SU-DHL-6 (cell line): ENCODE results near the gene WAPL.

Source experiments
- H2AFZ ChIP-seq: fragments of 200-600 bp; sonication (generic); 2 replicates; pipeline ENCODE4 v1.6.1; 2014; ENCODE audit warnings: low read depth, mild to moderate bottlenecking, moderate library complexity, mixed read lengths, antibody characterized with exemption, low read length; ENCODE audit not compliant: severe bottlenecking
- H3F3A ChIP-seq: fragments of 200-600 bp; shearing (Covaris generic); 2 replicates; pipeline ENCODE4 v1.6.0; 2016; ENCODE audit warnings: antibody characterized with exemption, mild to moderate bottlenecking; ENCODE audit not compliant: insufficient read depth
- H3K27ac ChIP-seq: fragments of 200-600 bp; sonication (generic); 2 replicates; pipeline ENCODE4 v1.5.1; 2016; ENCODE audit warnings: low read depth, mild to moderate bottlenecking, low read length, moderate library complexity, mixed read lengths
- H3K27me3 ChIP-seq: fragments of 200-600 bp; sonication (generic), shearing (Covaris generic); 2 replicates; pipeline ENCODE4 v1.6.0; 2014; ENCODE audit warnings: mild to moderate bottlenecking, low read length
- H3K36me3 ChIP-seq: fragments of 200-600 bp; sonication (generic); 2 replicates; pipeline ENCODE4 v1.6.1; 2014; ENCODE audit warnings: mild to moderate bottlenecking, low read length, mixed read lengths
- H3K4me2 ChIP-seq: fragments of 300-600, 200-600 bp; shearing (Covaris generic), sonication (generic); 2 replicates; pipeline ENCODE4 v1.6.0; 2014; ENCODE audit warnings: low read length, low read depth, mild to moderate bottlenecking; ENCODE audit not compliant: poor library complexity, severe bottlenecking
- H3K4me3 ChIP-seq: fragments of 200-600 bp; sonication (generic); 2 replicates; pipeline ENCODE4 v1.5.1; 2014; ENCODE audit warnings: antibody characterized with exemption, low read length, mild to moderate bottlenecking, mixed read lengths; ENCODE audit not compliant: insufficient read depth, poor library complexity, severe bottlenecking
- H3K79me2 ChIP-seq: fragments of 200-600 bp; sonication (generic); 2 replicates; pipeline ENCODE4 v1.6.1; 2014; ENCODE audit warnings: mild to moderate bottlenecking, low read length, moderate library complexity; ENCODE audit not compliant: insufficient read depth
- H3K9ac ChIP-seq: fragments of 200-600 bp; sonication (generic); 2 replicates; pipeline ENCODE4 v1.7.0; 2014; ENCODE audit warnings: mild to moderate bottlenecking, low read length
- H3K9me2 ChIP-seq: fragments of 200-600 bp; sonication (generic); replicated peaks from 2 replicates; pipeline ENCODE4 v1.6.1; 2014; ENCODE audit warnings: low read length; ENCODE audit not compliant: insufficient read depth
- H3K9me3 ChIP-seq: fragments of 200-600 bp; sonication (generic); 2 replicates; pipeline ENCODE4 v1.6.1; 2014; ENCODE audit warnings: low read length, mixed read lengths; ENCODE audit not compliant: insufficient read depth
- H4K20me1 ChIP-seq: fragments of 200-600 bp; sonication (generic); 2 replicates; pipeline ENCODE4 v1.6.1; 2014; ENCODE audit warnings: low read depth, mild to moderate bottlenecking, antibody characterized with exemption, low read length, moderate library complexity, mixed read lengths
- EZH2phosphoT487 ChIP-seq: fragments of 200-600 bp; sonication (generic), shearing (Covaris generic); conservative IDR thresholded peaks from 2 replicates; pipeline ENCODE4 v1.6.1; 2018; ENCODE audit warnings: mild to moderate bottlenecking, antibody characterized with exemption, low read length, moderate library complexity, mixed read lengths
- TF ChIP-seq, protein P1 (sequence below): fragments of 200-600 bp; sonication (generic); IDR thresholded peaks from one replicate; pipeline ENCODE4 v1.5.1; 2017; ENCODE audit warnings: antibody characterized with exemption, mild to moderate bottlenecking, low read length, moderate library complexity; ENCODE audit not compliant: insufficient read depth, poor library complexity, severe bottlenecking

WAPL gene

DNA sequence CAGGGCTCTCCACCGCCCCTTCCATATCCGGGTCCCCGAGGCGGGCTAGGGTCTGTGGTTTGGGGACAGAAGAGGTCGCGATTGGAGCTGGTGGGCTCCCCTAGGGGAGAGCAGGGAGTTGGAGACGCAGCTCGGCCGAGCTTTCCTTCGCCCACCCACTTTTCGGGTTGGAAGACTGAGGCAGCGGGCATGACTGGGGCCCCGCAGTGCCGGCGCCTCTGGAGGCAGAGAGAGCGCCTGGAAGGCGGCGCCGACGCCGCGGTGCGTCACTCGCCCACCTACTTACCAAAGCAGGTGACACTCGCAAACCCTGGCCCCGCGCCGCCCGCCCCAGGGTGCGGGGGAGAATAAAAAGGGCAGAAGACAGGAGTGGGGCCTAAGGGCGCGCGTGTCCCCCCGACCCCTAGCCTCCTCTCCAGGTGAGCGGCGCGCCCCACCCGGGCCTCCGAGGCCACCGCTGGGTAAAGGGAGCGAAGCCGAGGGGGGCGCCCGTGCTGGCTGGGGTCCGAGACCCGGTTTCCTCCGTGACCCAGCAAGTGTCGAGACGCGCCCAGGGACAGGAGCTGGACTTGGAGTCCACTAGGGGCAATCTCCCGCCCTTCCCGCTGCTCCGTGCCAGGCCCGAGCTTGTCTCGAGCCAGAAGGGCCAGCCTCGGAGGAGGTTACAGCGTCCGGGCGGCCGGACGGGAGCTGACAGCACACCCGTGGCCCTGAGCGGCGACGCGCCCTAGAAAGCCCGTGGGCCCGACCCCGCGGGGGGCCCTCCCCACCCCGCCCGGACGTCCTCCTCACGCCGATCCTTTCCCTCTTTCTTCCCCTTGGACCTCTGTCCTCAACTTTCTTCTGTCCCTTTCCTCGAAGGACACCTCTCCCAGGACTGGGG, 120.6 kb downstream of the WAPL start:
- TF ChIP-seq, protein P1, sequence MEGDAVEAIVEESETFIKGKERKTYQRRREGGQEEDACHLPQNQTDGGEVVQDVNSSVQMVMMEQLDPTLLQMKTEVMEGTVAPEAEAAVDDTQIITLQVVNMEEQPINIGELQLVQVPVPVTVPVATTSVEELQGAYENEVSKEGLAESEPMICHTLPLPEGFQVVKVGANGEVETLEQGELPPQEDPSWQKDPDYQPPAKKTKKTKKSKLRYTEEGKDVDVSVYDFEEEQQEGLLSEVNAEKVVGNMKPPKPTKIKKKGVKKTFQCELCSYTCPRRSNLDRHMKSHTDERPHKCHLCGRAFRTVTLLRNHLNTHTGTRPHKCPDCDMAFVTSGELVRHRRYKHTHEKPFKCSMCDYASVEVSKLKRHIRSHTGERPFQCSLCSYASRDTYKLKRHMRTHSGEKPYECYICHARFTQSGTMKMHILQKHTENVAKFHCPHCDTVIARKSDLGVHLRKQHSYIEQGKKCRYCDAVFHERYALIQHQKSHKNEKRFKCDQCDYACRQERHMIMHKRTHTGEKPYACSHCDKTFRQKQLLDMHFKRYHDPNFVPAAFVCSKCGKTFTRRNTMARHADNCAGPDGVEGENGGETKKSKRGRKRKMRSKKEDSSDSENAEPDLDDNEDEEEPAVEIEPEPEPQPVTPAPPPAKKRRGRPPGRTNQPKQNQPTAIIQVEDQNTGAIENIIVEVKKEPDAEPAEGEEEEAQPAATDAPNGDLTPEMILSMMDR, result no peak
- no peak for TF ChIP-seq EZH2phosphoT487
- H3K36me3 ChIP-seq, result no peaks in the 10 kb centered on the region
- no peaks in the 10 kb centered on the region for H4K20me1 ChIP-seq
- H2AFZ ChIP-seq, result no peak overlapping the region
- H3K9ac ChIP-seq, result peak overlapping the region; percentile 94
- peak overlapping the region; percentile 95 for H3K27ac ChIP-seq
- peak overlapping the region; percentile 88 for H3K4me2 ChIP-seq
- H3K9me2 ChIP-seq, result no peaks in the 10 kb centered on the region
- H3K9me3 ChIP-seq, result no peaks in the 10 kb centered on the region
- H3F3A ChIP-seq, result peaks cover 46% of the 10 kb centered on the region
- H3K79me2 ChIP-seq, result peaks cover 19% of the 10 kb centered on the region
- H3K4me3 ChIP-seq, result peak overlapping the region; percentile 58
- no peaks in the 10 kb centered on the region for H3K27me3 ChIP-seq

DNA sequence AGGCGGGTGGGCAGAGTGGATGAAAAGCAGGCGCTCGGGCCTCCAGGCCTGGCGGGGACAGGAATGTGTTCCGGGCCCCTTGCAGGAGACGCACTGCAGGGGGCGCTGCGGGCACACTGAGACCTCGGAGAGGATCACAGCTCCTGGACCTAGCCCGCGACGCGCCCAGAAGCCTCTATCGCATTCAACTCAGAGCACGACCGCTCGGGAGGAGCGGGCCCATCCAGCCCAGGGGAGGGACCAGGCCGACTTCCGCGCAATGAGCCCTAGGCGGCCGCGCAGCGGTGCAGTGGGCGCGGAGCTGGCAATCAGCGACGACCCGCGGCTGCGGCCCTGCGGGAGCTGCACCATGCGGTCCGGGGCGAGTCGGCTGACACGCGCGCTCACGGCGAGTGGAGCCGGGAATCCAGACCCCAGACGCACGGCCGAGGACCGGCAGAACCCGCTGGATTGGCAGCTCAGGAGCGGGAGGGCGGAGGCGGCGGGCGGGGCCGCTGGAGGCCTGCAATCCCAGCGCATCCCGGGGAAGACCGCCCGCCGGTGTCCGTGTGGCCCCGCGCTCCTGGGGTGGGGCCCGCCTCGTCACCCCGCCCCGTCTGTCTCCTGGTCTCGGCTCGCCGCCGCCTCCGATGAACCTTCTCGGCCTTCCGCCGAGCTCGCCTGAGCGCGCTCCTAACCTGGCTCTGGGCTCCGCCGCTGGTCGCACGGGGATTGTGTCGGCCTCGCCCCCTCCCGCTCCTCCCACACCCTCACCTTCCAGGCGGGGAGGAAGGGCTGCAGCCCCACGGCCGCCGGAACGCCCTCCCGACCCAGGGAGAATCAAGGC, 121.5 kb downstream of the WAPL start:
- H3K27me3 ChIP-seq, result no peaks in the 10 kb centered on the region
- peak overlapping the region; percentile 14 for H2AFZ ChIP-seq
- no peaks in the 10 kb centered on the region for H3K9me3 ChIP-seq

DNA sequence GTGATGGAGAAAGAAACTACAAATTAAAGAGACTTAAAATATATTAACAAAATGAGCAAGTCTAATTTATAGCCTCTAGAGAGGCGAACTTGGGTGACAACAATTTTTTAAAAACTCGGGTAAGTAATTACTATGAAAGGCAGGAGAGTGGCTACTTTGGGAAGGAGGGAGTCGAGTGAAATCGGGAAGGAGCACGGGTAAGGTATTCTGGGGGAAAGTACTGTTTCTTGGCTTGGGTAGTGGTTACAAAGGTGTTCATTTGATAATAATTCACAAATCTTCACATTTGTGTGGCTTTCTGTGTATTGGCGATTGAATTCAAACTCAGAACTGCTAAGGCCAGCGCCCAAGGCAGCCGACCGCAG, 122.1 kb downstream of the WAPL start:
- Histone ChIP-seq H3K27me3 (no peaks in the 10 kb centered on the region), H3K9me2 (no peaks in the 10 kb centered on the region), H3K79me2 (peaks cover 19% of the 10 kb centered on the region), H3K9me3 (no peaks in the 10 kb centered on the region), H3F3A (peaks cover 35% of the 10 kb centered on the region), H4K20me1 (no peaks in the 10 kb centered on the region), H3K9ac (peak overlapping the region; percentile 94), H3K27ac (peak overlapping the region; percentile 95), H2AFZ (peak overlapping the region; percentile 14), H3K36me3 (no peaks in the 10 kb centered on the region), H3K4me2 (peak overlapping the region; percentile 88), H3K4me3 (peak overlapping the region; percentile 31)
- TF ChIP-seq EZH2phosphoT487, result no peak
- TF ChIP-seq, protein P1, result no peak

More for the DNA sequence above, 121.5 kb downstream of the WAPL start:
- peaks cover 38% of the 10 kb centered on the region for H3F3A ChIP-seq
- no peaks in the 10 kb centered on the region for H3K36me3 ChIP-seq
- no peaks in the 10 kb centered on the region for H4K20me1 ChIP-seq
- TF ChIP-seq, protein P1, result peak; percentile 80
- no peak for TF ChIP-seq EZH2phosphoT487
- peak overlapping the region; percentile 88 for H3K4me2 ChIP-seq
- H3K27ac ChIP-seq, result peak overlapping the region; percentile 95
- H3K9me2 ChIP-seq, result no peaks in the 10 kb centered on the region
- H3K9ac ChIP-seq, result peak overlapping the region; percentile 94
- peaks cover 19% of the 10 kb centered on the region for H3K79me2 ChIP-seq
- peak overlapping the region; percentile 58 for H3K4me3 ChIP-seq
